H9 (cell line): Measurements from ENCODE around the gene KLF2. TPM values are rescaled to one million over a fixed set of nuclear protein-coding genes. Genes with fewer than 3 reads are reported as not detected.

Experiments
- DNase-seq: peaks from one replicate; pipeline ENCODE4 v3.0.0-alpha.2; 2017
- H2AFZ ChIP-seq: one replicate; pipeline ENCODE4 v1.6.1; 2013; ENCODE audit warnings: mild to moderate bottlenecking, low read length, control low read depth, moderate library complexity
- H2AK5ac ChIP-seq: 2 replicates; pipeline ENCODE4 v1.6.1; 2013; ENCODE audit warnings: low read length, control low read depth, mixed read lengths; ENCODE audit not compliant: insufficient read length
- H2BK120ac ChIP-seq: one replicate; pipeline ENCODE4 v1.6.1; 2013; ENCODE audit warnings: low read depth, mild to moderate bottlenecking, low read length, control low read depth, inconsistent platforms; ENCODE audit not compliant: poor library complexity, severe bottlenecking
- H2BK12ac ChIP-seq: 2 replicates; pipeline ENCODE4 v1.6.1; 2013; ENCODE audit warnings: low read length, control low read depth, mixed read lengths, low read depth; ENCODE audit not compliant: insufficient read length
- H2BK15ac ChIP-seq: 2 replicates; pipeline ENCODE4 v1.6.1; 2013; ENCODE audit warnings: low read depth, low read length, control low read depth
- H2BK20ac ChIP-seq: one replicate; pipeline ENCODE4 v1.6.1; 2013; ENCODE audit warnings: low read depth, mild to moderate bottlenecking, low read length, control low read depth, inconsistent platforms; ENCODE audit not compliant: poor library complexity, severe bottlenecking
- H2BK5ac ChIP-seq: 2 replicates; pipeline ENCODE4 v1.6.1; 2013; ENCODE audit warnings: low read length, control low read depth, mixed read lengths; ENCODE audit not compliant: insufficient read length
- H3K14ac ChIP-seq: 2 replicates; pipeline ENCODE4 v1.6.1; 2013; ENCODE audit warnings: low read length, control low read depth; ENCODE audit not compliant: insufficient read depth
- H3K18ac ChIP-seq: 2 replicates; pipeline ENCODE4 v1.6.1; 2013; ENCODE audit warnings: low read depth, mild to moderate bottlenecking, mixed read lengths, low read length, control low read depth; ENCODE audit not compliant: insufficient read length
- H3K23ac ChIP-seq: 2 replicates; pipeline ENCODE4 v1.6.1; 2013; ENCODE audit warnings: low read length, control low read depth, mixed read lengths, low read depth; ENCODE audit not compliant: insufficient read length
- H3K23me2 ChIP-seq: 2 replicates; pipeline ENCODE4 v1.6.1; 2013; ENCODE audit warnings: low read depth, mild to moderate bottlenecking, mixed read lengths, low read length, control low read depth; ENCODE audit not compliant: insufficient read length, poor library complexity, severe bottlenecking
- H3K27ac ChIP-seq: 2 replicates; pipeline ENCODE4 v1.5.1; 2013; ENCODE audit warnings: low read length, control low read depth, mixed read lengths, low read depth; ENCODE audit not compliant: insufficient read length
- H3K27me3 ChIP-seq: 2 replicates; pipeline ENCODE4 v1.6.1; 2013; ENCODE audit warnings: low read length, control low read depth, inconsistent platforms; ENCODE audit not compliant: insufficient read depth
- H3K4ac ChIP-seq: 2 replicates; pipeline ENCODE4 v1.6.1; 2013; ENCODE audit warnings: low read depth, mild to moderate bottlenecking, control low read depth, inconsistent platforms, low read length, moderate library complexity
- H3K4me1 ChIP-seq: 2 replicates; pipeline ENCODE4 v1.6.1; 2013; ENCODE audit warnings: low read length, control low read depth, inconsistent platforms; ENCODE audit not compliant: insufficient read depth
- H3K4me2 ChIP-seq: 2 replicates; pipeline ENCODE4 v1.6.1; 2013; ENCODE audit warnings: low read length, control low read depth, mixed read lengths; ENCODE audit not compliant: insufficient read length, insufficient read depth
- H3K56ac ChIP-seq: 2 replicates; pipeline ENCODE4 v1.6.1; 2013; ENCODE audit warnings: low read depth, mild to moderate bottlenecking, mixed read lengths, low read length, control low read depth; ENCODE audit not compliant: insufficient read length
- H3K79me1 ChIP-seq: 2 replicates; pipeline ENCODE4 v1.6.1; 2013; ENCODE audit warnings: low read depth, mild to moderate bottlenecking, moderate library complexity, low read length, control low read depth, inconsistent platforms; ENCODE audit not compliant: insufficient read depth, poor library complexity, severe bottlenecking
- H3K79me2 ChIP-seq: 2 replicates; pipeline ENCODE4 v1.6.1; 2013; ENCODE audit warnings: low read length, control low read depth, inconsistent platforms; ENCODE audit not compliant: insufficient read depth
- H3K9ac ChIP-seq: 2 replicates; pipeline ENCODE4 v1.6.1; 2013; ENCODE audit warnings: low read length, control low read depth, mixed read lengths; ENCODE audit not compliant: insufficient read length; ENCODE audit errors: extremely low read depth
- H3K9me3 ChIP-seq: one replicate; pipeline ENCODE4 v1.6.1; 2013; ENCODE audit warnings: low read depth, low read length, inconsistent platforms; ENCODE audit not compliant: control insufficient read depth
- H3T11ph ChIP-seq: one replicate; pipeline ENCODE4 v1.6.1; 2013; ENCODE audit warnings: mild to moderate bottlenecking, low read length, control low read depth, inconsistent platforms
- H4K20me1 ChIP-seq: one replicate; pipeline ENCODE4 v1.6.1; 2013; ENCODE audit not compliant: control insufficient read depth, insufficient read length, insufficient read depth
- H4K5ac ChIP-seq: 2 replicates; pipeline ENCODE4 v1.6.1; 2013; ENCODE audit warnings: low read depth, mild to moderate bottlenecking, mixed read lengths, low read length, control low read depth; ENCODE audit not compliant: insufficient read length
- H4K8ac ChIP-seq: replicated peaks from 2 replicates; pipeline ENCODE4 v1.6.1; 2013; ENCODE audit warnings: low read length, control low read depth, mixed read lengths, low read depth; ENCODE audit not compliant: insufficient read length
- H4K91ac ChIP-seq: 2 replicates; pipeline ENCODE4 v1.6.1; 2013; ENCODE audit warnings: low read depth, mild to moderate bottlenecking, moderate library complexity, mixed read lengths, low read length, control low read depth; ENCODE audit not compliant: insufficient read length
- H3K27ac Mint-ChIP-seq, 3 experiments: 2 replicates in 2 of 3; 3 replicates in 1 of 3; pipeline ENCODE4 v1.8.0; 2020 to 2021; ENCODE audit warnings: mixed read lengths in 3 of 3, mild to moderate bottlenecking in 1 of 3, moderate library complexity in 1 of 3
- H3K27me3 Mint-ChIP-seq: 2 replicates; pipeline ENCODE4 v1.8.0; 2021; ENCODE audit warnings: low read depth, mild to moderate bottlenecking, moderate library complexity, mixed read lengths
- H3K36me3 Mint-ChIP-seq, 3 experiments: 2 replicates in 2 of 3; 3 replicates in 1 of 3; pipeline ENCODE4 v1.8.0; 2020 to 2021; ENCODE audit warnings: low read depth in 3 of 3, mixed read lengths in 3 of 3; ENCODE audit not compliant: insufficient read depth in 1 of 3
- H3K4me1 Mint-ChIP-seq, 2 experiments: 2 replicates each; pipeline ENCODE4 v1.8.0; 2020; ENCODE audit warnings: mixed read lengths in 2 of 2
- H3K4me3 Mint-ChIP-seq, 2 experiments: 2 replicates in 1 of 2; 3 replicates in 1 of 2; pipeline ENCODE4 v1.8.0; 2020 to 2021; ENCODE audit warnings: mild to moderate bottlenecking in 2 of 2, mixed read lengths in 2 of 2, moderate library complexity in 1 of 2
- H3K9me3 Mint-ChIP-seq, 2 experiments: 2 replicates in 1 of 2; 3 replicates in 1 of 2; pipeline ENCODE4 v1.8.0; 2020; ENCODE audit warnings: mild to moderate bottlenecking in 2 of 2, mixed read lengths in 2 of 2, moderate library complexity in 1 of 2
- CTCF ChIP-seq: fragments of 200-600 bp; sonication (generic); conservative IDR thresholded peaks from 3 replicates; pipeline ENCODE4 v1.8.0; 2021; ENCODE audit warnings: antibody characterized with exemption, mild to moderate bottlenecking
- WGBS: extraction: QIAGEN DNeasy Blood & Tissue Kit; methylation state at CpG from one replicate; pipeline ENCODE4 v1.1.7; 2013; ENCODE audit warnings: missing lambda C conversion rate, low lambda C conversion rate, mixed read lengths; ENCODE audit not compliant: insufficient read length; ENCODE audit errors: extremely low coverage; 5-methylcytosine and 5-hydroxymethylcytosine counted together
- total RNA-seq: library from RNA; stranded (reverse); gene quantifications from 2 replicates; pipeline ENCODE4 v1.2.1, GENCODE V29; 2021

Gene KLF2
- total RNA-seq, 1 experiment from 2014 or later: 0.33 TPM

DNA sequence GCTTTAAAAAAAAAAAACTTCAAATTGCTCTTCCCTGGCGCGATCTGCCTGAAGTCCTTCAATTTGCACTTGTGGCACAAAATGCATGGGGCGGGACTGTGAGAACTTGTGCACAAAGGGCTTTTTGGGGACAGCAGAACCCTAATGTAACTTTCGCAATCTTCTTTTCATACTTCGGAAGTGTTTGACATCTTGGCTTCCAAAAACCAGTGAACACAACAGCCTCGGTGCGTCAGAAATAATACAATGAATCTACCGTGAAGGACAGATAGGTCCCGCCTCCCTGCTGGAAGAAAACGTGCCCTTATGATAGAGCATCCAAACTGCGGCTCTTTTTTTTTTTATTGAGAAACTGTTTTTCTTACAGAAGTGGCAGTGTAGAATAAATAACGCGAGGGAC lies 36.6 kb downstream of the KLF2 start:
- H3K27me3 Mint-ChIP-seq: no peaks in the 10 kb centered on the region
- H3K9me3 Mint-ChIP-seq: no peaks in the 10 kb centered on the region
- H4K8ac ChIP-seq: no peak overlapping the region
- peak overlapping the region in 1 of 3 experiments; percentile 48; a peak in 2 of 7 replicates for H3K27ac Mint-ChIP-seq
- H2BK12ac ChIP-seq: no peak overlapping the region
- H3K4me3 Mint-ChIP-seq: no peak overlapping the region
- no peak overlapping the region for H2BK120ac ChIP-seq
- no peak for TF ChIP-seq CTCF
- no peak overlapping the region for H3K23ac ChIP-seq
- no peak for DNase-seq
- H3K79me1 ChIP-seq: no peaks in the 10 kb centered on the region
- no peak overlapping the region for H2AFZ ChIP-seq
- no peak overlapping the region for H2AK5ac ChIP-seq
- WGBS: no CpG with 5 or more reads among the region's 13 CpGs
- H3K9ac ChIP-seq: no peak overlapping the region
- no peak overlapping the region for H3K18ac ChIP-seq
- H3K4me1 ChIP-seq: no peaks in the 10 kb centered on the region
- H3K4me2 ChIP-seq: no peak overlapping the region
- no peaks in the 10 kb centered on the region for H3K27me3 ChIP-seq
- H3T11ph ChIP-seq: no peak overlapping the region
- no peak overlapping the region for H2BK5ac ChIP-seq
- H3K9me3 ChIP-seq: no peaks in the 10 kb centered on the region
- no peak overlapping the region for H4K91ac ChIP-seq
- H4K20me1 ChIP-seq: no peaks in the 10 kb centered on the region
- no peak overlapping the region for H4K5ac ChIP-seq
- H3K4me1 Mint-ChIP-seq: peaks cover under 1 to 27% of the 10 kb centered on the region in 2 experiments
- H3K23me2 ChIP-seq: no peaks in the 10 kb centered on the region
- no peak overlapping the region for H3K4ac ChIP-seq
- H3K36me3 Mint-ChIP-seq: peaks cover 0 to 17% (median 0%) of the 10 kb centered on the region in 3 experiments; a peak in 2 of 7 replicates
- no peak overlapping the region for H3K56ac ChIP-seq
- no peak overlapping the region for H2BK20ac ChIP-seq
- no peak overlapping the region for H3K27ac ChIP-seq
- H3K14ac ChIP-seq: no peak overlapping the region
- H3K79me2 ChIP-seq: no peaks in the 10 kb centered on the region
- no peak overlapping the region for H2BK15ac ChIP-seq
